NCI-H146 (cell line): ENCODE measurements around the gene FLT3LG.

ENCODE experiments used
- DNase-seq: peaks from one replicate; lab custom pipeline; 2025; lab: John Stamatoyannopoulos, UW

FLT3LG gene

DNA sequence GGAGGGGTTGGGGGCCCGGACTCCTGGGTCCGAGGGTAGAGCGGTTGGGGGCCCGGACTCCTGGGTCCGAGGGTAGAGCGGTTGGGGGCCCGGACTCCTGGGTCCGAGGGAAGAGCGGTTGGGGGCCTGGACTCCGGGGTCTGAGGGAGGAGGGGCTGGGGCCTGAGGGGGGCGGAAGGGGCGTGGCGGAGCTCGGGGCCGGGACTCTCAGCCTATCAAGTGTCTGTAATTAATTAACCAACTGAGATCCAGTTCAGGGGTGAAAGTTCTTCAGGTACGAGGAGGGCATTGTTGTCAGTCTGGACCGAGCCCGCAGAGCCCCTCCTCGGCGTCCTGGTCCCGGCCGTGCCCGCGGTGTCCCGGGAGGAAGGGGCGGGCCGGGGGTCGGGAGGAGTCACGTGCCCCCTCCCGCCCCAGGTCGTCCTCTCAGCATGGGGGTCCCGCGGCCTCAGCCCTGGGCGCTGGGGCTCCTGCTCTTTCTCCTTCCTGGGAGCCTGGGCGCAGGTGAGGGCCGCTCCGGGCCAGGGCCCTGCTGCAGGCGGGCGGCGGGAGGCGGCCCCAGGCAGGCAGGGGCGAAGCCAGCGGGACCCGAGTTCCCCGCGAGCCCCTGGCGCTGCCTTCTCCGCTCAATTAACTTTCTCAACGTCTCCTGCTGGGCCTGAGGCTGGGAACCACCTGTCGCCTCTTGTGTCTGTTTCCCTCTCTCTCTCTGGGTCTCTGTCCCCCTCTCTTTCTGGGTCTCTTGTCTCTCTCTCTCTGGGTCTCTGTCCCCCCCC, 39.1 kb downstream of the FLT3LG start:
- DNase-seq = peak; percentile 87

DNA sequence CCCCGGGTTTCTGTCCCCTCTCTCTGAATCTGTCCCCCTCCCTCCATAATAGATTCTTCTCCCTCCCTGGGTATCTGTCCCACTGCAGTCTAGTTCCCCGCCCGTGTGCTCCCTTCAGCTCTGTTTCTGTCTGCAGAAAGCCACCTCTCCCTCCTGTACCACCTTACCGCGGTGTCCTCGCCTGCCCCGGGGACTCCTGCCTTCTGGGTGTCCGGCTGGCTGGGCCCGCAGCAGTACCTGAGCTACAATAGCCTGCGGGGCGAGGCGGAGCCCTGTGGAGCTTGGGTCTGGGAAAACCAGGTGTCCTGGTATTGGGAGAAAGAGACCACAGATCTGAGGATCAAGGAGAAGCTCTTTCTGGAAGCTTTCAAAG, 39.7 kb downstream of the FLT3LG start:
- peak; percentile 78 for DNase-seq

DNA sequence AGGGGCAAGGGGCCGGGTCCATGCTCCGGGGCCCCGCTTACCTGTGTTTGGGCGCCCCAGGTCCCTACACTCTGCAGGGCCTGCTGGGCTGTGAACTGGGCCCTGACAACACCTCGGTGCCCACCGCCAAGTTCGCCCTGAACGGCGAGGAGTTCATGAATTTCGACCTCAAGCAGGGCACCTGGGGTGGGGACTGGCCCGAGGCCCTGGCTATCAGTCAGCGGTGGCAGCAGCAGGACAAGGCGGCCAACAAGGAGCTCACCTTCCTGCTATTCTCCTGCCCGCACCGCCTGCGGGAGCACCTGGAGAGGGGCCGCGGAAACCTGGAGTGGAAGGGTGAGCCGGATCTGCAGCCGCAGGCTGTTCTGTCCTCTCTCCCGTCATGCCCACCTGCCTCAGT, 40.1 kb downstream of the FLT3LG start:
- DNase-seq = peak; percentile 57

GRCh38 chr19:49515767-49516166, 41.8 kb downstream of the FLT3LG start:
- no peak for DNase-seq

DNA sequence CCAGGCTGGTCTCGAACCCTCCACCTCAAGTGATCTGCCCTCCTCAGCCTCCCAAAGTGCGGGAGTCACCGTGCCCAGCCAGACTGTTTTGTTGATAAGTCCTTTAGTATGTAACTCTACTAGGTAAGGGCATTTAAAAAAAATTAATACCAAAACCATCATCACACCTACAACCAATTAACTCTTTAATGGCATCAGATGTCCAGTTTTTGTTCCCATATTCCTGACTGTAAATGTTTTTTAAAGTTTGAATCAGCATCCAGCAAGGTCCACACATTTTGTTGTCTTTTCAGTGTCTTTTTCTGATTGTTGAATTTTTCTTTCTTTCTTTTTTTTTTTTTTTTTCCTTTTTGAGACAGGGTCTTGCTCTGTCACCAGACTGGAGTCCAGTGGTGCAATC, 44.0 kb downstream of the FLT3LG start:
- DNase-seq = no peak

DNA sequence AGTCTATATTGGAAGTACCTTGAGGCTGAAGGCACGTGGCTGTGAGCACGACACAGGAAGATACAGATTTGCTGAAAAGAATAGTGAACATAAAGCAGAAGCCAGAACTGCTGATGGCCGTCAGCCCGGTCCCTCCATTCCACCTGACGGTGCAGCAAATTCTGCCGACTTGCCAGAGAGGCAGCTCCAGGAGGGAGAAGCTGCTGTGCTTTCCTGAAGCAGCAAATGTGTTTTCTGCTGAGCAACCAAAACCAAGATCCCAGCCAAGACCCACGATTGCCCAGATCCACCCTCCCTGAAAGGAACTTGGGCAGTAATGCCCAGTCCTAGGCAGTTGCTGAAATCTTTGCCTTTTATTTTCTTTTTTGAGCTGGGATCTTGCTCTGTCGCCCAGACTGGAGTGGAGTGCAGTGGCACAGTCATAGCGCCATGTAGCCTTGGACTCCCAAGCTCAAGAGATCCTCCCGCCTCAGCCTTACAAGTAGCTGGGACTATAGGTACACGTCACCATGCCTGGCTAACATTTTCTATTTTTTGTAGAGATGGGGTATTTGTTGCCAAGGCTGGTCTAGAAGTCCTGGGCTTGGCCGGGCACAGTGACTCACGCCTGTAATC, 46.8 kb downstream of the FLT3LG start:
- no peak for DNase-seq

DNA sequence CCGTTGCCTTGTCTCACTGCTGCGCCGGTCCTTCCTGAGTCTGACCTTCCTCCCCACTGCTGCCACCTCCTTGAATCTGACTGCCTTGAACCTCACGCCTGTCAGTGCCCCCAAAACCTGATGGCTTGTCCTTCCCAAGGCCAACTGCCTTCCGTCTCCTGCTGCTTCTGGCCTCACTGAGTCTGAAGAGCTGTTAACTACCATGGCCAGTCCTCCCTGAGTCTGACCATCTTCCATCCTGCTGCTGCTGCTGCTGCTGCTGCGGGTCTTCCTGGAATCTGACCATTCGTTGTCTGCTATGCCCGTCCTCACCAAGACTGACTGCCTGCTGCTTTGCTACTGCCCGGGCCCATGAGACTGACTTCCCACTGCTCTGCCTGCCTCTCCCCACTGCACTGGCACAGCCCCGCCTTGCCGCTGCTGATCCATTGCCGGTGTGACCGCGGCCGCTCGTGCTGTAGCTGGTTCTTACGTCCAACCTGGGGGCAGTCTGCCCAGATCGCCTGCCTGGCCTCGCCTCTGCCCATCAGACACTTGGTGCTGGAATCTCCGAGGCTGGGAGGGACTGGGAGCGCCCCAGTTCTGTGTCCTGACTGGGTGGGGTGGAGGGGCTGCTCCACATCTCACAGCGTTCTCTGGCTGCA, 50.9 kb downstream of the FLT3LG start:
- DNase-seq = no peak

DNA sequence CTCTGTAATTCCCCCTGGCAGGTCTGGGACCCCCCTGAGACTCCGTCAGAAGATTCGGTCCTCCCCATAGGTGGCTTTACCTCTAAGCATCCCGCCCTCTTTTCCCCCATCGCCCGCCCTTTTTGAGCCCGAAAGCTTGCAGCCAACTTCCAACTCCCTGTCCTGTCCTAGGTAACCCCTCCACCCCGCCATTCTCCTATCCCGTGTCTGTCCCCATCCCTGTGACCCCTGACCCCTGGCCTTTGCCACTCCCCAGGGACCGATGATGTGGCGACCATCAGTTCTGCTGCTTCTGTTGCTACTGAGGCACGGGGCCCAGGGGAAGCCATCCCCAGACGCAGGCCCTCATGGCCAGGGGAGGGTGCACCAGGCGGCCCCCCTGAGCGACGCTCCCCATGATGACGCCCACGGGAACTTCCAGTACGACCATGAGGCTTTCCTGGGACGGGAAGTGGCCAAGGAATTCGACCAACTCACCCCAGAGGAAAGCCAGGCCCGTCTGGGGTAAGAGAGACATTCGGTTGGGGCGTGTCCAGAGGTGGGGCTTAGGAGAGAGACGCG, 54.3 kb downstream of the FLT3LG start:
- DNase-seq = no peak

GRCh38 chr19:49530708-49531107, 56.7 kb downstream of the FLT3LG start:
- no peak for DNase-seq

GRCh38 chr19:49533551-49534488, 59.8 kb downstream of the FLT3LG start:
- DNase-seq = peak; percentile 75

- DNase-seq = no peak
Observed at GRCh38 chr19:49534632-49535385, 60.8 kb downstream of the FLT3LG start.
